ENCODE measurements around the gene OCA2. TPM values are rescaled to one million over a fixed set of nuclear protein-coding genes. Genes with fewer than 3 reads are reported as not detected.
"Not testable (repeated sequence)": the region's sequence is repeated elsewhere in the genome, so short reads cannot be mapped to it uniquely, and the experiment has no call there.

The OCA2 gene
- total and polyA plus RNA-seq, 2 of the 13 experiments (the other 11 are each of a cell fraction or from before 2014, with no cell fraction given) = 0.02 to 0.05 TPM

DNA sequence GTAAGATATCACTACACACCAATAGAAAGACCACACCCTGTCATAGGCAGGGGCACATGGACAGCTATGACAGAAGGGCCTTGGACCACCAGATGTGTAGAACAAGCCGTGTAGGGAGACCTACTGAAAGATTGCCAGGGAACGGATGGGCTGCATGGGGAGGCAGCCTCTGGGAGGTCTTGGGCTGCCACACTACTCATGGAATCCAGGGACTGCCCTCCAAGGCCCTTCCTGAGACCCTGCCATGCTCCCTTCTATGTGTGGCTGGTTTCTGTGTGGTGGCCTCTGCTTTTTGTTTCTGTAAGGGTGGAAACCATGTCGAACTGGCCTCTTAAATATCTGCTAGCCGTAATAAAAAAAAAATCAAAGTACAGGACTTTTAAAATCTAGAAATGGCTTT, 86.9 kb downstream of the OCA2 start (continued):
- no peak for TF ChIP-seq ZNF234 (CRISPR knock-in tag; conservative IDR thresholded peaks at IDR 0.05)
- TF ChIP-seq ZNF558 (CRISPR knock-in tag; IDR thresholded peaks at IDR 0.05; ENCODE audit: borderline replicate concordance) = no peak
- TF ChIP-seq ZNF770 (CRISPR knock-in tag; IDR thresholded peaks at IDR 0.05) = no peak
- no peak for TF ChIP-seq TFE3 (CRISPR knock-in tag; IDR thresholded peaks at IDR 0.05)
- no peak for TF ChIP-seq ARNT (IDR thresholded peaks at IDR 0.05)
- no peak for TF ChIP-seq ZUFSP (CRISPR knock-in tag; IDR thresholded peaks at IDR 0.05; ENCODE audit: borderline replicate concordance)

- POLR2A ChIA-PET; H3K4me1 ChIP-seq (ENCODE audit: insufficient read depth, low read length); H3K79me2 ChIP-seq (ENCODE audit: insufficient read depth, low read length); H4K20me1 ChIP-seq (ENCODE audit: insufficient read depth, low read length); intact Hi-C loops (cut with micrococcal nuclease; ENCODE audit: unreplicated experiment); H3K9ac ChIP-seq (ENCODE audit: insufficient read depth, low read depth, low read length); H2AFZ ChIP-seq (ENCODE audit: low read length); DNase-seq (ENCODE audit: low spot score); H3K27me3 ChIP-seq (ENCODE audit: control insufficient read depth in 1 of 2, insufficient read depth in 2 of 2, low read length in 2 of 2); H3K27ac ChIP-seq (ENCODE audit: extremely low read length, insufficient read depth, low read length); BruUV-seq (replicated peaks); H3K36me3 ChIP-seq (replicated peaks in 1 of 2; ENCODE audit: control insufficient read depth in 1 of 2, insufficient read depth in 2 of 2, low read length in 2 of 2); ATAC-seq; FAIRE-seq; H3K4me2 ChIP-seq (ENCODE audit: low read depth, low read length); H3K9me3 ChIP-seq (ENCODE audit: low read length); in situ Hi-C loops (cut with HindIII; ENCODE audit: extremely low pct_ligation_motif_present, low pct_unique_long_range_greater_than_20kb); CTCF ChIA-PET (ENCODE audit: low intra/inter-chr PET ratio, low total read pairs); H3K4me3 ChIP-seq (replicated peaks in 1 of 3; ENCODE audit: insufficient read depth in 1 of 3, low read depth in 2 of 3, low read length in 3 of 3): not testable (repeated sequence)
- WGBS (ENCODE audit: low lambda C conversion rate) = 25% methylated on average over 2 of the region's 2 CpGs
Measured at GRCh38 chr15:28008175-28008574, 90.9 kb downstream of the OCA2 start.

Data from HepG2 (cell line).